HG02763 (cell line): ENCODE results near the gene RNF26.

Experiments used
- ATAC-seq: cut with Tn5 transposase; IDR thresholded peaks from one replicate; pipeline ENCODE4 v1.9.1; 2021; ENCODE audit warnings: mild to moderate bottlenecking, moderate library complexity; ENCODE audit not compliant: unreplicated experiment

The RNF26 gene

DNA sequence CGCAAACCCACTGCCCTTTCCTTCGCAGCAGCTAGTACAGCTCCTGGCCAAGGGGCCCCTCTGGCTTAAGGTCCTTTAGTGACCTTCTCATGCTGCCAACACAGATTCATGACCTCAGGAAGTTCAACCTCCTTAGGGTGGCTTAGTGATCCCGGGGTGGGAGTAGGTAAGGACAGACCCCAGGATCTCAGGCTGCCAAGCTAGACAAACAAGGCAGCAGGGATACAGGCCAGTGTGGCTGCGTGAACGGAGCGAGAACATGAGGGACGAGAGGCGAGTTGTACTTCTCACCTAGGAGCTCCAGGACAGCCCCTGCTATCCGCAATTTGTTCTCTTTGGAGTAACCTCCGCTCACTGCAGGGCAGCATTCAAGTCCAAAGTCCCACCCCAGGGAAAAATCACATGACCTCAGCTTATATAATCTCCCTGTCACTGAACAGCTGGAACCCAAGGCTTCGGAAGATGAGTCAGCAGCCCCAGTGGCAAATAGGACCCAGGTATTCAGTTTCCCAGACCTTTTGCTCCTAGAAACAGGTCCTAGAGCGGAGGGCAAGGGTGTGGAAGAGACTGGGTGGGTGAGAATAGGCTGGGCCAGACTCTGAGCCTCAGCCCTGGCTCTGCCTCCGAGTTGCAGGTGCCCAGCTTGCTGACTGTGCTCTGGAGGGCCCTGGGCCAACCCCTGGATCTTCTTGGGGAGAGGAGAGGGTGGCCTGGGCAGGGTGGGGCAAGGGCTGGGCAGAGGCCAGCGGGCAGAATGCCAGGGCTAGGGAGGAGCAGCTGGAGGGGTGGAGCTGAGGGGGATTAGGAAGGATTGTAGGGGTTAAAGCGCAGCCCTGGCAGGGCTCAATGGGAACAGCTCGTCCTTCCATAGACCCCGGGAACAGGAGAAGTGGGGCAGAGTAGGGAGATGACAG is 34.1 kb downstream of the RNF26 start:
- no peak for ATAC-seq

DNA sequence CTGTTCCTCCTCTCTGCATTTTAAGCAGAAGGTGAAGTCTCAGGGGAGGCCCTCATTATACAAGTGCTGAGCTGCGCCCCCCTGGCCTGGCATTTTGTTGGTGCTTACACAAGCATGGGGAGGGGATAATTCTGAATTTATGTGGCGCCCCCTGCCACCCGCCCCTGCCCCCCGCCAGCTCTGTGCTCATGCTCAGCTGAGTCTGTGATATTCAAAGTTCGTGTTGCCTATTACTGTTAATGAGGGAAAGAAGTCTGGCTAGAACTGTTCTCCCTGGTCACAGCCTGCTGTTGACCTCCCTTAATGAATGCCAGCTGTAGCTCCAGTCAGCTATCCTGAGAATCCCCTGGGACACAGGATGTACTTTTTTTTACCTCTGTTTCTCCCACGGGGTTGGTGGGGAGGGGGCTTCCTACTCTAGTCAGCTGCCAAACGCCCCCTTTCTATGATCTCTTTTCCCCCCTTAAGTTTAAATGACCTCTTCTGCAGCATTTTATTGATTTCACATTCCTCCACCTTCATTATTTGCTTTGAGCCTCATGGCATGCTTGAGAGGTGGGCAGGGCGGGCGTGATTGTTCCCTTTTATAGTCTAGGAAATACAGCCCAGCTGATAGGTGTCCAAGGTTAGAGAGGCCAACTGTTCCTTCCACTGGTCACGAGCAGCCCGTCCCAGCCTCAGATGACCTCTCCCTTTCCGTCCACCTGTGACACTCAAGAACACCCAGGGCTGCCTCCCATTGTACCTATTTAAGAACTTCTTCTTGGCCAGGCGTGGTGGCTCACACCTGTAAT is 35.0 kb downstream of the RNF26 start:
- ATAC-seq: no peak

GRCh38 chr11:119370486-119371046 is 36.2 kb downstream of the RNF26 start:
- no peak for ATAC-seq

- no peak for ATAC-seq
Observed at GRCh38 chr11:119371067-119371601, 36.8 kb downstream of the RNF26 start.

DNA sequence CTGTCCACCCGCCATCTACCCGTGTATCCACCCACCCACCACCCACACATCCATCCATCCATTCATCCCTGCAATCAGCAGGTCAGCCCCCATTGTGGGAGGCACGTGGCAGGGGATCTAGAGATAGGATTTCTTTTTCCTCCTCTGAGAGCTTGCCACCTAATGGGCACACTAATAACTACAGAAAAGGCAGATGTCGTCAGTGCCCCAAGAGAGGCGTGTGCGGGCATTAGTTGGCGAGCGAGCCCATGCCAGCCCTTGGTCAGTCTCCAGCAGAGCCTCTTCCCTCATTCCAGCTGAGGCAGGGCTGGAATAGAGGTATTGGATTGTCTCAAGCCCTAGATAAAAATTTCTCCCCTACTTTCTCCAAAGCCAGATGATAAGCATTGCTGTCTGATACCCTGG is 37.5 kb downstream of the RNF26 start:
- ATAC-seq: no peak

- ATAC-seq: no peak
Observed at GRCh38 chr11:119372260-119373058, 38.1 kb downstream of the RNF26 start.

- ATAC-seq: no peak
Observed at GRCh38 chr11:119373059-119373920, 39.0 kb downstream of the RNF26 start.

DNA sequence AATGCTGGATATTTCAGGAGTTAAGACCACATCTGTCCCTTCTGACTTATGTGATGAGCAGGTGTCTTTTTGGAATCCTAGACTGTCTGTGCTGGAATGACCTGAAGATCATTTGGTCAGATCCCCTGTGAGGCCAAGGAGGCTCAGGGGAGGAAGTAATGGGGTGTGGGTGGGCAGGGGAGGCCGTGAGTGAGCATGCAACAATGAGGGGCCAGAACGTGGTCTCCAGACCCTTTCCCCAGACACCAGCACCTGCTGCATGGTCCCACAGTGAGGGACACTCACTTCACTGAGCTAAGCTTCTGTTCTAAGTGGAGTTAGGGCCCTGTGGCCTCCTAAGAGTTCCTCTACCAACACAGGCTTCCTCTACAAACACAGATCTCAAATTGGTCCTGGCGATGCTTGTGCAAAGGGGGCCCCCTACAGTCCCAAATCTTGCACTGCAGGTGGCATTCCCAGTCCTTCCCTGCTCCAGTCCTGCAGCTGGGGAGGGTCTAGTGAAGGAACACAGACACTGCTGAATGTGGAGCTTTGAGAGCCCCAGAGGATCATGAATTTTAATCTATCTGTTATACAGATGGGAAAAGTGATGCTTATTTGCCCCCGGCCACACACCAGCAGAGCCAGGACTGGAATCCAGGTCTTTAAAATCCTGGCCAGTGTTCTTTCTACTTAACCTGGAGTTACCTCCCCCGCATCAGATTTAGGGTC is 39.7 kb downstream of the RNF26 start:
- no peak for ATAC-seq

- no peak for ATAC-seq
Observed at GRCh38 chr11:119374632-119375336, 40.5 kb downstream of the RNF26 start.

- ATAC-seq: no peak
Observed at GRCh38 chr11:119375337-119376196, 41.2 kb downstream of the RNF26 start.

- no peak for ATAC-seq
Observed at GRCh38 chr11:119376197-119376847, 42.0 kb downstream of the RNF26 start.

DNA sequence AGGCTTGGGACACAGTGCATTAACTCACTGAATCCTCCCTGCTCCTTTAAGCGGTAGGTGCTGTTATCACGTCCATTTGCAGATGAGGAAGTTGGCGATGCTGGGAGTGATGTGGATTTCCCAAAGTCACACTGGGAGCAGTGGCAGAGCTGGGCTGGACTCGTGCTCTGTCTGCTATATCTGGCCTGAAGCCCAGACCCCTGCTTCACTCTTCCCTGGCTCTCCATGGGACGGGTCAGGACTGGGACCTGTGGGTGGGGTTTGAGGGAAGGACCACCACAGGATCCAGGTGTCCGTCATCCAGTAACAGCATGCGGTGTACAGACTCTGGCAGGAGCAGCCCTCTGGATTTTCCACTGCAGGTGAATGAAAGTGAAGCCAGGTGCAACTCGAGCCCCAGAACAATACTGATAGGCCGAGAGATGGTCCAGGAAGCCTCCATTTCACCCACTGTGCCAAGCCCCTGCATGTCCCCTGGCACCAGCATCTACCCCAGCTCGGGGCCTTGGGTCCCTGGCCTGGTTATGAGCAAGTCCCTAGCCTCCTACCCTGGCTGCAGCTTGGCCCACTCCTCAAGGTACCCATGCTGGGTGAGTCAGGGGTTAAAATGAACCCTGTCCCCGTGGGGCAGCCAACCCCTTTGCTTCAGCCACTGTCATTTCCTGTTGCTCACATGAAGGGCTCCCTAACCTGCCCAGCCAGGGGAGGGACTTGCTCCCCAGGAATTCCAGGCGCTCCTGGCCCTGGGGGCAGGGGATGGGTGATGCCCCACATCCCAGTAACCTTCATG is 43.0 kb downstream of the RNF26 start:
- ATAC-seq: no peak

GRCh38 chr11:119377961-119378667 is 43.8 kb downstream of the RNF26 start:
- ATAC-seq: no peak

DNA sequence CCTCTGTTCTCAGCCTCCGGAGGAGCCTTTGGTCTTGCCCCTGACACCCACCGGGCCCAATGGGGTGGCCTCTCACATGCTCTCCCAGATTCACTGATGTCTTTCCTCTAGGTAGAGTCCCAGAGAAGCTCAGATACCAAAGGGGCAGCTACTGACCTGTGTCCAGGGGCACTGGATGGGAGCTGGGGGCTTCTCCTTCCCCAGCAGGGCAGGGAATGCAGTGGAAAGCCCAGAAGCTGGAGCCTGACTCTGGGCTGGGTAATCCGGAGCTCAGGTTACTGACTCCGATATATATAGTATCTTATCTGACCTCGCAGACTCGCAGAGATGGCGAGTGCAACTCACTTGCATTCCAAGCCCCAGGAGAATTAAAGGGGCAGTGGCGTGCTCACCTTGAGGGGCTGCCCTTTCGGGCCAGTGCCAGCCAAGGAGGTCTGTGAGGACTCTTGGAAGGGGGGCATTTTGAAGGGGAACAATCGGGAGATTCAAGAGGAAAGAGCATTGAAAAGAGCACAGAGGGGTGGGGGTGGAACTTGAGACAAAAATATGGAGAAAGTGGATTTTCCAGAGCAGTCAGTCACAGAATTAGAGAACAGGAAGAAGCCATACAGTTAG is 44.6 kb downstream of the RNF26 start:
- ATAC-seq: no peak
